B cell (primary cell): ENCODE results near the gene MAU2. TPM values are rescaled to one million over a fixed set of nuclear protein-coding genes. Genes with fewer than 3 reads are reported as not detected.

Source experiments
- ATAC-seq: fragments of 200-7000 bp; cut with Tn5 transposase; one replicate; pipeline ENCODE4 v1.10.0; 2021; ENCODE audit warnings: low read depth, mild to moderate bottlenecking, moderate number of reproducible peaks, moderate library complexity
- CTCF ChIA-PET: fragments of 350-600 bp; sonication (Branson Sonifier 250); formaldehyde crosslinking; loops from one replicate; lab custom pipeline; 2021; ENCODE audit warnings: antibody characterized with exemption, inconsistent platforms; lab: Charles Lee
- POLR2A ChIA-PET: fragments of 350-600 bp; sonication (Branson Sonifier 250); formaldehyde crosslinking; loops from one replicate; lab custom pipeline; 2021; ENCODE audit warnings: antibody characterized with exemption; lab: Charles Lee
- DNase-seq: peaks from one replicate; pipeline ENCODE4 v3.0.0; 2013
- H2AFZ ChIP-seq: 2 replicates; pipeline ENCODE4 v1.6.1; 2012; ENCODE audit warnings: mild to moderate bottlenecking, low read depth, low read length; ENCODE audit not compliant: insufficient read depth, poor library complexity, severe bottlenecking
- H3K27ac ChIP-seq, 2 donors: 1 replicate in 1 of 2; 2 replicates in 1 of 2; pipeline ENCODE4 v1.5.1; 2012 to 2013; ENCODE audit warnings: low read length in 2 of 2, mild to moderate bottlenecking in 2 of 2, moderate library complexity in 1 of 2
- H3K27me3 ChIP-seq, 4 experiments: fragments of 200-600 bp in 1 of 4; sonication (generic) in 1 of 4; replicated peaks in 1 of 4; 1 replicate in 2 of 4; 2 replicates in 2 of 4; pipeline versions ENCODE4 v1.6.1 to v1.7.0; 2013 to 2016; ENCODE audit warnings: low read length in 3 of 4, mild to moderate bottlenecking in 2 of 4, mixed read lengths in 1 of 4, moderate library complexity in 1 of 4; ENCODE audit not compliant: insufficient read depth in 4 of 4, control insufficient read depth in 3 of 4; ENCODE audit errors: control extremely low read depth in 1 of 4
- H3K36me3 ChIP-seq, 2 experiments: replicated peaks in 1 of 2; 1 replicate in 1 of 2; 2 replicates in 1 of 2; pipeline versions ENCODE4 v1.6.1 to v1.7.1; 2013; ENCODE audit warnings: low read length in 1 of 2; ENCODE audit not compliant: insufficient read depth in 2 of 2, control insufficient read depth in 1 of 2; ENCODE audit errors: control extremely low read depth in 1 of 2, extremely low read depth in 1 of 2
- H3K4me1 ChIP-seq, 2 donors: fragments of 200-600 bp in 1 of 2; sonication (generic) in 1 of 2; 1 replicate in 1 of 2; 2 replicates in 1 of 2; pipeline versions ENCODE4 v1.5.1 to v1.6.1; 2013 to 2017; ENCODE audit warnings: low read length in 2 of 2; ENCODE audit not compliant: control insufficient read depth in 2 of 2, insufficient read depth in 2 of 2
- H3K4me2 ChIP-seq: replicated peaks from 2 replicates; pipeline ENCODE3; 2012; ENCODE audit warnings: mild to moderate bottlenecking, low read depth, low read length; ENCODE audit not compliant: poor library complexity, severe bottlenecking
- H3K4me3 ChIP-seq, 5 experiments: fragments of 200-600 bp in 1 of 5; sonication (generic) in 1 of 5; 1 replicate in 3 of 5; 2 replicates in 2 of 5; pipeline versions ENCODE4 v1.5.1 to v1.7.0; 2011 to 2016; ENCODE audit warnings: low read length in 4 of 5, mild to moderate bottlenecking in 4 of 5, low read depth in 2 of 5, control low read depth in 1 of 5, moderate library complexity in 1 of 5; ENCODE audit not compliant: insufficient read depth in 1 of 5; ENCODE audit errors: control extremely low read depth in 1 of 5, extremely low read depth in 1 of 5
- H3K79me2 ChIP-seq: fragments of 200-600 bp; sonication (generic); one replicate; pipeline ENCODE4 v1.6.0; 2016; ENCODE audit warnings: low read length; ENCODE audit not compliant: control insufficient read depth, insufficient read depth
- H3K9ac ChIP-seq: fragments of 200-600 bp; sonication (generic); 2 replicates; pipeline ENCODE4 v1.6.1; 2017; ENCODE audit warnings: mild to moderate bottlenecking, low read length, moderate library complexity
- H3K9me3 ChIP-seq, 3 donors: one replicate each; pipeline versions ENCODE4 v1.6.1 to v1.7.1; 2013; ENCODE audit warnings: low read length in 2 of 3; ENCODE audit not compliant: control insufficient read depth in 2 of 3, insufficient read depth in 1 of 3; ENCODE audit errors: control extremely low read depth in 1 of 3
- H4K20me1 ChIP-seq: 2 replicates; pipeline ENCODE4 v1.6.0; 2012; ENCODE audit warnings: mild to moderate bottlenecking, low read length; ENCODE audit not compliant: insufficient read depth, control insufficient read depth, poor library complexity, severe bottlenecking
- H3K27ac Mint-ChIP-seq: one replicate; pipeline ENCODE4 v1.8.0; 2021; ENCODE audit warnings: mixed read lengths
- H3K27me3 Mint-ChIP-seq: one replicate; pipeline ENCODE4 v1.8.0; 2021; ENCODE audit warnings: mixed read lengths
- H3K4me1 Mint-ChIP-seq: one replicate; pipeline ENCODE4 v1.8.0; 2021; ENCODE audit warnings: mixed read lengths
- H3K4me3 Mint-ChIP-seq: one replicate; pipeline ENCODE4 v1.8.0; 2021; ENCODE audit warnings: mixed read lengths
- H3K9me3 Mint-ChIP-seq: one replicate; pipeline ENCODE4 v1.8.0; 2022; ENCODE audit warnings: mixed read lengths; ENCODE audit not compliant: insufficient read depth
- CTCF ChIP-seq: fragments of 200-600 bp; IDR thresholded peaks from one replicate; pipeline ENCODE4 v1.8.0; 2022; ENCODE audit warnings: antibody characterized with exemption, mild to moderate bottlenecking
- EZH2 ChIP-seq: IDR thresholded peaks from 2 replicates; pipeline ENCODE4 v1.6.1; 2012; ENCODE audit warnings: borderline replicate concordance, low read depth, mild to moderate bottlenecking, moderate library complexity, low read length; ENCODE audit not compliant: insufficient read depth, poor library complexity, severe bottlenecking
- WGBS: methylation state at CpG from one replicate; pipeline ENCODE4 v1.1.5; 2013; ENCODE audit warnings: missing lambda C conversion rate; ENCODE audit not compliant: insufficient coverage; 5-methylcytosine and 5-hydroxymethylcytosine counted together
- intact Hi-C: fragments of 100-400 bp; cut with micrococcal nuclease; formaldehyde crosslinking; loops from one replicate; pipeline ENCODE4 v1.10.0; 2022
- polyA plus RNA-seq: library from polyadenylated mRNA; depleted of rRNA; stranded (reverse); fragments of >200 nt; gene quantifications from 2 replicates; pipeline ENCODE4 v1.2.3, GENCODE V29; 2012
- total RNA-seq, 2 donors: library from RNA; stranded (reverse); fragments of 120-200 nt in 1 of 2; gene quantifications; 1 replicate in 1 of 2; 2 replicates in 1 of 2; pipeline versions ENCODE4 v1.2.3 to v1.2.4, GENCODE V29; 2013 to 2022

MAU2 gene
- total and polyA plus RNA-seq, 2 donors (not counting 1 experiment from before 2014, with no cell fraction given): 87.7 to 199 TPM

GRCh38 chr19:19343762-19344161 lies 23.1 kb downstream of the MAU2 start:
- Histone ChIP-seq H3K27ac (no peak overlapping the region), H3K9me3 (no peaks in the 10 kb centered on the region), H3K4me2 (no peak overlapping the region), H3K9ac (no peak overlapping the region), H3K27me3 (no peaks in the 10 kb centered on the region), H3K4me1 (no peaks in the 10 kb centered on the region), H3K79me2 (peaks cover 13% of the 10 kb centered on the region), H4K20me1 (no peaks in the 10 kb centered on the region), H3K4me3 (no peak overlapping the region), H2AFZ (no peak overlapping the region), H3K36me3 (peaks cover 0 to 79% of the 10 kb centered on the region in 2 experiments)
- intact Hi-C loops: no loop called here
- WGBS: 90% methylated on average over 12 of the region's 14 CpGs
- Mint-ChIP-seq H3K27ac (no peak overlapping the region), H3K9me3 (no peaks in the 10 kb centered on the region), H3K4me1 (no peaks in the 10 kb centered on the region), H3K27me3 (no peaks in the 10 kb centered on the region), H3K4me3 (no peak overlapping the region)
- POLR2A ChIA-PET: no interaction called here
- TF ChIP-seq CTCF (no peak), EZH2 (no peak)
- CTCF ChIA-PET: no interaction called here
- no peak for DNase-seq
- no peak for ATAC-seq

GRCh38 chr19:19345232-19345631 lies 24.6 kb downstream of the MAU2 start:
- H3K4me3 ChIP-seq: no peak overlapping the region
- no peaks in the 10 kb centered on the region for H4K20me1 ChIP-seq
- no peaks in the 10 kb centered on the region for H3K9me3 ChIP-seq
- Mint-ChIP-seq H3K27me3 (no peaks in the 10 kb centered on the region), H3K9me3 (no peaks in the 10 kb centered on the region), H3K4me1 (no peaks in the 10 kb centered on the region), H3K27ac (no peak overlapping the region), H3K4me3 (no peak overlapping the region)
- 97% methylated on average over 21 of the region's 21 CpGs for WGBS
- CTCF ChIA-PET: no interaction called here
- DNase-seq (no peak), ATAC-seq (no peak)
- intact Hi-C loops: no loop called here
- H3K9ac ChIP-seq: no peak overlapping the region
- H3K4me1 ChIP-seq: no peaks in the 10 kb centered on the region
- peaks cover 10% of the 10 kb centered on the region for H3K79me2 ChIP-seq
- H3K27ac ChIP-seq: no peak overlapping the region
- no peaks in the 10 kb centered on the region for H3K27me3 ChIP-seq
- POLR2A ChIA-PET: no interaction called here
- H2AFZ ChIP-seq: no peak overlapping the region
- no peak for TF ChIP-seq CTCF
- no peak for TF ChIP-seq EZH2
- H3K36me3 ChIP-seq: peaks cover 0 to 89% of the 10 kb centered on the region in 2 experiments
- no peak overlapping the region for H3K4me2 ChIP-seq
